ENCODE measurements around the gene SRP19.

SRP19 gene

GRCh38 chr5:112867411-112867810 lies 6.3 kb downstream of the SRP19 start:
- H3K4me3 ChIP-seq (ENCODE audit: low read length), result no peak overlapping the region
- no peak for DNase-seq (ENCODE audit: low read depth)
- TF ChIP-seq, protein P1, sequence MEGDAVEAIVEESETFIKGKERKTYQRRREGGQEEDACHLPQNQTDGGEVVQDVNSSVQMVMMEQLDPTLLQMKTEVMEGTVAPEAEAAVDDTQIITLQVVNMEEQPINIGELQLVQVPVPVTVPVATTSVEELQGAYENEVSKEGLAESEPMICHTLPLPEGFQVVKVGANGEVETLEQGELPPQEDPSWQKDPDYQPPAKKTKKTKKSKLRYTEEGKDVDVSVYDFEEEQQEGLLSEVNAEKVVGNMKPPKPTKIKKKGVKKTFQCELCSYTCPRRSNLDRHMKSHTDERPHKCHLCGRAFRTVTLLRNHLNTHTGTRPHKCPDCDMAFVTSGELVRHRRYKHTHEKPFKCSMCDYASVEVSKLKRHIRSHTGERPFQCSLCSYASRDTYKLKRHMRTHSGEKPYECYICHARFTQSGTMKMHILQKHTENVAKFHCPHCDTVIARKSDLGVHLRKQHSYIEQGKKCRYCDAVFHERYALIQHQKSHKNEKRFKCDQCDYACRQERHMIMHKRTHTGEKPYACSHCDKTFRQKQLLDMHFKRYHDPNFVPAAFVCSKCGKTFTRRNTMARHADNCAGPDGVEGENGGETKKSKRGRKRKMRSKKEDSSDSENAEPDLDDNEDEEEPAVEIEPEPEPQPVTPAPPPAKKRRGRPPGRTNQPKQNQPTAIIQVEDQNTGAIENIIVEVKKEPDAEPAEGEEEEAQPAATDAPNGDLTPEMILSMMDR (IDR thresholded peaks at IDR 0.05; ENCODE audit: insufficient read depth, low read depth, low read length, missing control alignments), result no peak

DNA sequence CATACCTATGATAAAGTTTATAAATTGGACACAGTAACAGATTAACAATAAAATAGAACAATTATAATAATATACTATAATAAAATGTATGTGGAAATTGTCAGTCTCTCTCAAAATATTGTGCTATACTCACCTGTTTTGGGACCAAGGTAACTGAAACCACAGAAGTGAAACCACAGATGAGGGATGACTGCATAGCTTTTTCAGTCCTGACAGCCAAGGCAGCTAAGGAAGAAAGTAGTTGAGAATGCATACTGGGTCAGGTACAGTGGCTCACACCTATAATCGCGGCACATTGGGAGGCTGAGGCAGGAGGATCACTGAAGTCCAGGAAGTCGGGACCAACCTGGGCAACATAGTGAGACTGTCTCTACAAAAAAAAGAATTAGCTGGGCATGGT lies 8.9 kb downstream of the SRP19 start:
- DNase-seq (ENCODE audit: low read depth), result no peak
- TF ChIP-seq, protein P1 (IDR thresholded peaks at IDR 0.05; ENCODE audit: insufficient read depth, low read depth, low read length, missing control alignments), result no peak
- no peak overlapping the region for H3K4me3 ChIP-seq (ENCODE audit: low read length)

DNA sequence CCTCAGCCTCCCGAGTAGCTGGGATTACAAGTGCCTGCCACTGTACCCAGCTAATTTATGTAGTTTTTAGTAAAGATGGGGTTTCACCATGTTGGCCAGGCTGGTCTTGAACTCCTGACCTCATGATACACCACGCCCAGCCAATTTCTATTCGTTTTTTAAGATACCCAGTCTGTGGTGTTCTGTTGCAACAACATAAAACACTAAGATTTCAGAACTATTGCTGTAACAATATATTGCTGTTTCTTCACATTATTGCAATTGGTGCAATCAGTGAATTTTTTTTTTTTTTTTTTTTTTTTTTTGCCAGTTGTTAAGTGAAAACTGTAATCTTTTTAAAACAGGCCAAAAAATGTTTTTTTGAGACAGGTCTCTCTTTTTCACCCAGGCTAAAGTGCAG lies 9.9 kb downstream of the SRP19 start:
- no peak overlapping the region for H3K4me3 ChIP-seq (ENCODE audit: low read length)
- TF ChIP-seq, protein P1 (IDR thresholded peaks at IDR 0.05; ENCODE audit: insufficient read depth, low read depth, low read length, missing control alignments), result no peak
- DNase-seq (ENCODE audit: low read depth), result no peak

GRCh38 chr5:112876362-112876761 lies 15.3 kb downstream of the SRP19 start:
- DNase-seq (ENCODE audit: low read depth), result no peak
- TF ChIP-seq, protein P1 (IDR thresholded peaks at IDR 0.05; ENCODE audit: insufficient read depth, low read depth, low read length, missing control alignments), result no peak
- H3K4me3 ChIP-seq (ENCODE audit: low read length), result no peak overlapping the region

- TF ChIP-seq, protein P1 (IDR thresholded peaks at IDR 0.05; ENCODE audit: insufficient read depth, low read depth, low read length, missing control alignments), result no peak
- H3K4me3 ChIP-seq (ENCODE audit: low read length), result no peak overlapping the region
- no peak for DNase-seq (ENCODE audit: low read depth)
Observed at GRCh38 chr5:112878101-112878500, 17.0 kb downstream of the SRP19 start.

- peak; percentile 78 for DNase-seq (ENCODE audit: low read depth)
- TF ChIP-seq, protein P1 (IDR thresholded peaks at IDR 0.05; ENCODE audit: insufficient read depth, low read depth, low read length, missing control alignments), result no peak
- H3K4me3 ChIP-seq (ENCODE audit: low read length), result no peak overlapping the region
Observed at GRCh38 chr5:112878760-112879159, 17.7 kb downstream of the SRP19 start.

DNA sequence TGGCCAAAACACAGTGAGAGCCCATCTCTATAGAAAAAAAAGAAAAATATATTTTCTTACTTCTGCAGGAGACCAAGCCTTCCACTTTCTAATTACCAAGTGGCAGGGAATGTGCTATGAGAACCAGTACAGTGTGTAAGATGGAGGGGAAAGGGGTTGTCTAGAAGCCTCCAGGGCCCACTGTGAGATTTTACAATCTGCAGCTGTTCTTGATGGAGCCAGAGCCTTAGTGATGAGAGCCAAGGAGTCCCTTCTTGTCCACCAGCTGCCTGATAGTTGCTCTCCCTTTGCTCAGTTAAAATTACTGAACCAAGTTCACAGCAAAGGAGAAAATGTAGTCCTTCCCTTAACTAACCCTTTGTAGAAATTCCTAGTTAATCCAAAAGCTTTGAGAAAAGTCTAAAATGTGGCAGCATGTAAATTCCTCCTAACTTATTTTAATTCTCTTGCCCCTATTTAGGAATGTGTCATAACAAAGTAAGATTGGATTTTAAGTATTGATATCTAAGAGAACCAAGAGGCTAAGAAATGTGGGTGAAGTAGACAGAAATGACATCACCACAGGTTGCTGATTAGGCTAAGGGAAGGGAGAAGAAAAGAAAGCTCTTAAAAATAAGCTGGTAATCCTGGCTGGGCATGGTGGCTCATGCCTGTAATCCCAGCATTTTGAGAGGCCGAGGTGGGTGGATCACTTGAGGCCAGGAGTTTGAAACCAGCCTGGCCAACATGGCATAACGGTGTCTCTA lies 19.3 kb downstream of the SRP19 start:
- TF ChIP-seq, protein P1 (IDR thresholded peaks at IDR 0.05; ENCODE audit: insufficient read depth, low read depth, low read length, missing control alignments), result no peak
- no peak overlapping the region for H3K4me3 ChIP-seq (ENCODE audit: low read length)
- no peak for DNase-seq (ENCODE audit: low read depth)

All from epithelial cell of esophagus (primary cell).